Ecto neural progenitor cell (in vitro differentiated cells): Measurements from ENCODE around the gene C1QTNF8.

Experiments
- DNase-seq: peaks from one replicate; pipeline ENCODE4 v3.0.0-alpha.2; 2018; ENCODE audit warnings: low spot score

The C1QTNF8 gene

GRCh38 chr16:1127971-1128715 is 32.1 kb upstream of the C1QTNF8 start:
- DNase-seq: no peak

- no peak for DNase-seq
Measured at GRCh38 chr16:1127101-1127500, 31.1 kb upstream of the C1QTNF8 start.

GRCh38 chr16:1126586-1126985 is 30.5 kb upstream of the C1QTNF8 start:
- DNase-seq: no peak

- DNase-seq: no peak
Measured at GRCh38 chr16:1126044-1126443, 30.0 kb upstream of the C1QTNF8 start.

GRCh38 chr16:1125471-1125870 is 29.4 kb upstream of the C1QTNF8 start:
- DNase-seq: no peak

- no peak for DNase-seq
Measured at GRCh38 chr16:1124795-1125194, 28.8 kb upstream of the C1QTNF8 start.

GRCh38 chr16:1124291-1124690 is 28.2 kb upstream of the C1QTNF8 start:
- DNase-seq: no peak

GRCh38 chr16:1123525-1124230 is 27.6 kb upstream of the C1QTNF8 start:
- DNase-seq: no peak

GRCh38 chr16:1122398-1122765 is 26.3 kb upstream of the C1QTNF8 start:
- DNase-seq: no peak

- DNase-seq: no peak
Measured at GRCh38 chr16:1121601-1122397, 25.8 kb upstream of the C1QTNF8 start.

- DNase-seq: no peak
Measured at GRCh38 chr16:1121009-1121408, 25.0 kb upstream of the C1QTNF8 start.

- DNase-seq: no peak
Measured at GRCh38 chr16:1120577-1120941, 24.5 kb upstream of the C1QTNF8 start.

GRCh38 chr16:1119766-1120576 is 23.9 kb upstream of the C1QTNF8 start:
- no peak for DNase-seq

GRCh38 chr16:1119129-1119528 is 23.1 kb upstream of the C1QTNF8 start:
- no peak for DNase-seq

- no peak for DNase-seq
Measured at GRCh38 chr16:1117926-1118325, 21.9 kb upstream of the C1QTNF8 start.

GRCh38 chr16:1117176-1117900 is 21.3 kb upstream of the C1QTNF8 start:
- no peak for DNase-seq

GRCh38 chr16:1116693-1117077 is 20.6 kb upstream of the C1QTNF8 start:
- DNase-seq: no peak

- no peak for DNase-seq
Measured at GRCh38 chr16:1113889-1114526, 18.0 kb upstream of the C1QTNF8 start.

- no peak for DNase-seq
Measured at GRCh38 chr16:1113489-1113888, 17.4 kb upstream of the C1QTNF8 start.

- DNase-seq: no peak
Measured at GRCh38 chr16:1112506-1113184, 16.6 kb upstream of the C1QTNF8 start.
